Measurements from ENCODE around the gene NTMT1. TPM values are rescaled to one million over a fixed set of nuclear protein-coding genes. Genes with fewer than 3 reads are reported as not detected.

Gene NTMT1
- total RNA-seq, 1 donor from 2014 or later = 25.1 TPM

GRCh38 chr9:129669946-129670345, 44.0 kb downstream of the NTMT1 start:
- no peak overlapping the region for H3K27ac ChIP-seq
- ATAC-seq (no peak), DNase-seq (no peak)
- H3K9me3 ChIP-seq = no peaks in the 10 kb centered on the region
- TF ChIP-seq CTCF (IDR thresholded peaks at IDR 0.05) = no peak
- peaks cover 3% of the 10 kb centered on the region for H3K4me1 ChIP-seq
- intact Hi-C loops (cut with DNase I) = no loop called here
- peaks cover 38% of the 10 kb centered on the region for H3K27me3 ChIP-seq (ENCODE audit: low read depth)
- H3K4me3 ChIP-seq = no peak overlapping the region
- no peaks in the 10 kb centered on the region for H3K36me3 ChIP-seq

- H3K27me3 ChIP-seq (ENCODE audit: low read depth) = peaks cover 38% of the 10 kb centered on the region
- DNase-seq = no peak
- H3K4me1 ChIP-seq = peaks cover 3% of the 10 kb centered on the region
These were observed 45.1 kb downstream of the NTMT1 start for GRCh38 chr9:129671065-129671464.

GRCh38 chr9:129671519-129671918, 45.6 kb downstream of the NTMT1 start:
- no peaks in the 10 kb centered on the region for H3K4me1 ChIP-seq
- H3K4me3 ChIP-seq = no peak overlapping the region
- no peak overlapping the region for H3K27ac ChIP-seq
- H3K36me3 ChIP-seq = no peaks in the 10 kb centered on the region
- no peaks in the 10 kb centered on the region for H3K9me3 ChIP-seq
- DNase-seq = no peak
- ATAC-seq = no peak
- TF ChIP-seq CTCF (IDR thresholded peaks at IDR 0.05) = no peak
- H3K27me3 ChIP-seq (ENCODE audit: low read depth) = peaks cover 33% of the 10 kb centered on the region
- intact Hi-C loops (cut with DNase I) = no loop called here

More at GRCh38 chr9:129671065-129671464, 45.1 kb downstream of the NTMT1 start:
- H3K36me3 ChIP-seq = no peaks in the 10 kb centered on the region
- no peaks in the 10 kb centered on the region for H3K9me3 ChIP-seq
- no peak for TF ChIP-seq CTCF (IDR thresholded peaks at IDR 0.05)
- ATAC-seq = no peak
- H3K4me3 ChIP-seq = no peak overlapping the region
- H3K27ac ChIP-seq = no peak overlapping the region
- intact Hi-C loops (cut with DNase I) = no loop called here

- Histone ChIP-seq H3K27me3 (ENCODE audit: low read depth) (peaks cover 21% of the 10 kb centered on the region), H3K36me3 (no peaks in the 10 kb centered on the region), H3K9me3 (no peaks in the 10 kb centered on the region), H3K4me1 (no peaks in the 10 kb centered on the region), H3K4me3 (no peak overlapping the region), H3K27ac (no peak overlapping the region)
- no peak for DNase-seq
- intact Hi-C loops (cut with DNase I) = no loop called here
- TF ChIP-seq CTCF (IDR thresholded peaks at IDR 0.05) = no peak
- no peak for ATAC-seq
These were observed 46.7 kb downstream of the NTMT1 start for GRCh38 chr9:129672702-129673101.

- H3K4me3 ChIP-seq = no peak overlapping the region
- H3K9me3 ChIP-seq = no peaks in the 10 kb centered on the region
- no peak overlapping the region for H3K27ac ChIP-seq
- DNase-seq = no peak
- ATAC-seq = no peak
- no peak for TF ChIP-seq CTCF (IDR thresholded peaks at IDR 0.05)
- H3K4me1 ChIP-seq = no peaks in the 10 kb centered on the region
- intact Hi-C loops (cut with DNase I) = no loop called here
- no peaks in the 10 kb centered on the region for H3K36me3 ChIP-seq
- peaks cover 20% of the 10 kb centered on the region for H3K27me3 ChIP-seq (ENCODE audit: low read depth)
These were observed 47.6 kb downstream of the NTMT1 start for GRCh38 chr9:129673602-129674001.

GRCh38 chr9:129674229-129674628, 48.3 kb downstream of the NTMT1 start:
- H3K27ac ChIP-seq = no peak overlapping the region
- ATAC-seq (no peak), DNase-seq (no peak)
- H3K4me1 ChIP-seq = no peaks in the 10 kb centered on the region
- TF ChIP-seq CTCF (IDR thresholded peaks at IDR 0.05) = no peak
- H3K4me3 ChIP-seq = no peak overlapping the region
- no peaks in the 10 kb centered on the region for H3K9me3 ChIP-seq
- H3K36me3 ChIP-seq = no peaks in the 10 kb centered on the region
- intact Hi-C loops (cut with DNase I) = no loop called here
- H3K27me3 ChIP-seq (ENCODE audit: low read depth) = peaks cover 21% of the 10 kb centered on the region

Data from lower lobe of right lung (tissue), 2 donors.